Thyroid gland (tissue), 4 donors: ENCODE results near the gene RNF123.

Experiments used
- CTCF ChIP-seq, 6 experiments: fragments of 200-600 bp in 3 of 6; fragments of 450-650 bp in 3 of 6; sonication (generic) in 3 of 6; IDR thresholded peaks; one replicate each; pipeline ENCODE4 v1.5.1; 2016 to 2019; ENCODE audit warnings: antibody characterized with exemption in 6 of 6, mild to moderate bottlenecking in 2 of 6, inconsistent platforms in 1 of 6, moderate library complexity in 1 of 6
- POLR2A ChIP-seq, 2 donors: fragments of 450-650 bp; IDR thresholded peaks; one replicate each; pipeline ENCODE4 v1.6.1; 2017; ENCODE audit warnings: antibody characterized with exemption in 2 of 2, mild to moderate bottlenecking in 2 of 2, moderate library complexity in 1 of 2

- TF ChIP-seq CTCF (IDR thresholded peaks at IDR 0.05) = no peak
- TF ChIP-seq POLR2A (IDR thresholded peaks at IDR 0.05) = no peak
Observed at GRCh38 chr3:49673121-49673714, 16.1 kb upstream of the RNF123 start.
